HPDE6-E6E7 (cell line): ENCODE results near the gene COL13A1.
A peak's percentile ranks its signal among the peaks of the same experiment; 100 is the strongest.

ENCODE experiments used
- DNase-seq: peaks from one replicate; pipeline ENCODE4 v3.0.0; 2011; ENCODE audit warnings: missing footprints; ENCODE audit errors: extremely low spot score

Gene COL13A1

DNA sequence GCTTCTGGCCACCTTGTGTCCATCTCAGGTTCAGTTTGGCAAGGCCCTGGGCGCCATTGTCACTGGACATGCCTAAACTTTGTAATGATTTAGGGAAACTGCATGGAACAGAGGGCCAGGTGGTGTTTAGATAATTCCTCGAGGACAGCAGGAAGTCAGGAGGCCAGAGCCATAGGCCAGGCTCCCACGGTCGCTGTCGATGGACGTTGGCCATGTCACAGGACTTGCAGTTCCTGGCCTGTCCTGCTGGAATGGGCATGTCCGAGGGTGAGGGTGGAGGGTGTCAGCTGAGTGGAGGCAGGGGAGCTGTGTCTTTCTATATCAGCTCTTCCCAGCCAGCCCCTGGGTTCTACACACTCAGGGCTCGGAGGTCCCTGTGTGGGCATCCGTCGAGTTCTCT lies 143.1 kb downstream of the COL13A1 start:
- DNase-seq = no peak

DNA sequence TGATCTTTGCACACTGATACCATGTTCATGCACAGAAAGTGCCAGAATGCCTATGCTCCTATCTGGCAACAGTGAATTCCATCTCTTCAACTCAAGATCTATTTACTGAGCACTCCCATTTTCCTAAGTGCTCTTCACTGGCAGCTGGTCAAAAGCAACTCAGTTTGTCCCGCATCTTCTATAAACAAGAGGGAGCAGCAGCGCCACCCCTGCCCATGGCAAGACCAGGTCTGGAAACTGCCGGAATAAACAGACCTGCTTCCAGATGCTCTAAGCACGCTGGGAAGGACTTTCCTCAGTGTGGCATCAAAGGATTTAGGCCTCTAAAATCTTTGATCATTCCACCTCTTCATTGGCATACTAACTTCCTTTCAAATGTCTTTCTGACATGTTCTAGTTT lies 146.6 kb downstream of the COL13A1 start:
- DNase-seq = no peak

DNA sequence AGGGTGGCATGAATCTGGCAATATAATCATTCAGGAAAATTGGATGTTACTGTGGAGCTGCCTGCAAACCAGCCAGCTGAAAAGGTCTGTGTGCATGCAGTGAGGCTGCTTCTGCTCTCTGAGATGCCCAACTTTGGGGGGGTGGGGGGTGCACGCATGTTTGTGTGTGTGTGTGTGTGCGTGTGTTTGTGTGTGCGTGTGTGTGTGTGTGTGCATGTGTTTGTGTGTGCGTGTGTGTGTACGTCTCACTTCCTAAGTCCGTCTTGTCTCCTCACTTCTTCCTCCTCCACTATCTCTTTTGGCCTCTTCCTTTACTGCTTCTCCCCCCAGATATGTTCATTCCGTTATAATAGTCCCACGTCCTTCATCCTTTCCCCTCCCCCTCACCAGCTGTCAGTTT lies 148.1 kb downstream of the COL13A1 start:
- DNase-seq = no peak

DNA sequence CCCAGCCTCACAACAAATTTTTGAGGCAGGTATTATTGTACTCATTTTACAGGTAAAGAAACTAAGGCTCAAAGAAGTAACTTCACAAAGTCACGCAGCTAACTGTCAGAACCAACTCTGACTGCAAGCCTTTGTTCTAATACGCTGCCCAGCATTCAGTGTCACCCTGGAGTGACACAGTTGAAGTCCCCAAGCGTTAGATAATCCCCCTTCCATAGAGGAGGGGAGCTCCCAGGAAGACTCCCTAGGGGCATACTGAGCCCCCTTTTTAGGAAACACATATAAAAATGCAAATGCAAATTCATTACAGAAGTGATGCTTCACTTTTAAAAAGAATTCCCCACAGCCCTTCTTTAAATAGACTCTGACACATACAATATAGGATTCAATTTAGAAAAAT lies 150.0 kb downstream of the COL13A1 start:
- no peak for DNase-seq

DNA sequence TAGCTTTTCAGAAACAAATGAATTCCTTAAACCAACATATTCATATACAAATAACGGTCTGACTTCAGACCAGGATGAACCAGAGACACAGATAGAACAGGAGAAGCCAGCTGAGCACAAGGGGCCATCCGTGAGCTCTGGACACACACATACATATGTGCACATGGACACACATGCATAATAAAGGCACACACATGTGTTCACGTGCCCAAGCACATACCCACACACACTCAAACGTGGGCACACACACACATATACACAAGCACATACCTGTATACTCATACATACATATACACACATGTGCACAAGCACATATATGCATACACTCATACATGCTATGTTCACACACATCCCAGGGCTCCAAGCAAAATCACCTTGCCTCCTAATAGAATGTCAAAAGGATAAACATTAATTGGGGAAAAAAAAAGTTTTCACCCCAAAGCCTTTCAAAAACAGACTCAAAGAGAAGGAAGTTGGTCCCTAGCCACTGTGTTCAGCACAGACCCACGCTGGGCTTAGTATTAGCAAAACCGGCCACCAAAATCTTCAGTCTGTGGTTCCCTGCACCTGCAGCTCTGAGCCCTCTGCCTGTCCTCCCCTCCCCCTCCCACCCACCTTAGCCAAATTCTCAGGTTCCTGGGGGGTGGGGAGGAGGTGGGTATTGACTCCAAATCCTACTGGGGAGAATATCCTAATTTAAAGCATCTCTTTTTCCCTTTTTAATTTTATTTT lies 150.5 kb downstream of the COL13A1 start:
- no peak for DNase-seq

DNA sequence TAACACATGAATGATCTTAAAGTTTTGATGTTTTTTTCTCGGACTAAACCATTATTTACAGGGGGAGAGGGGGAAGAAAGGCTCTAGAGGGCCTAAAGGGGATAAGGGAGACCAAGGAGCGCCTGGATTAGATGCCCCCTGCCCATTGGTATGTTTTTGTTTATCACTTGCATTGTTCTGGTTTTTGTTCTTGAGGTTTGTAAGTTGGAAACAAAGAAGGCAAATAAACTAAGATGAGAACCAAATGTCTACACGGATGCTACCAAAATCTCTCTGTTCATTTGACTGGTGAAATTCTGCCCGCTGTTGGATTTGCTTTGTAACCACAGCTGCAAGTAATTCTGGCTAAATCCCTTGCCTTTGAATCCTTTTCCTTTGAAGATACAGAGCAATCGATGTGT lies 151.1 kb downstream of the COL13A1 start:
- no peak for DNase-seq

DNA sequence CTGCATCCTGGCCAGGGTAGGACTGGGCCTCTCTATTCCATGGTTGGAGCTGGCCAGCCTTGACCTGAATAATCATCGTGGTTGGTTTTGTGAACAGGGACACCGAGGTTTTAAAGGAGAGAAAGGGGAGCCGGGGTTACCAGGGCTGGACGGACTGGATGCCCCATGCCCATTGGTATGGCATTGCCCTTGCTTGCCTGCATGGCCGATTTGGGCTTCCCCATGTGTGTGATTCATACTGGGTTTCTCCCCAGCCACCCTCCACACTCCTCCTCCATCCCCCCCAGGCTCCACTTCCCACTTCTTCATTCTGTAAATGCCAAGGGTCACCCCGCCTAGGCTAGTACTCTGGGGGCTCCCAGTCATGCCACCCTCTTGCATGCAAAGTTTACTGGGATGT lies 152.1 kb downstream of the COL13A1 start:
- no peak for DNase-seq

DNA sequence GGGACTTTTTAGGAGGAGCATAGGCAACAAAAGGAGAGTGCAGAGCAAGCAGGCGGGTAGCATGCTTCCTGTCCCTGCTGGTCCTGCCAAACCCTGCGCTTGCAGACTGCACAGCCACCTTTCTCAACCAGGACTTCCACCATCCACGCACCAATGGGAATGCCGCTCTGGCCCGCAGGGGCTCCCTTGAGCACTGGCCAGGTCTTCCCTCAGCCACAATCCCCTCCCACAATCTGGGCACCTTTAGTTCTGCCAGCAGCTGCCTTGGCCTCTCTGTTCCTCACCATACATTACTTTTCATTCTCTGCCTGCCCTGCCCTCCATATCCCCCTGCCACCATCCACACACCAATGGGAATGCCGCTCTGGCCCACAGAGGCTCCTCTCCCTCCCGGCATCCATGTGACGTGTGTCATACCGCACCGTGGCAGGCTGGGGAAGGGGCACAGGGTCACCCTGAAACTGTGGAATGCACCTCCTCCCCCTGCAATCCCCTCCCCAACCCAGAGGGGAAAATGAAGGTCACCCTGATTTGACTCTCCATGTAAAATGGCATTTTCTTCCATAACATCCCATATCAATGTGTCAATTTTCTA lies 153.6 kb downstream of the COL13A1 start:
- no peak for DNase-seq

DNA sequence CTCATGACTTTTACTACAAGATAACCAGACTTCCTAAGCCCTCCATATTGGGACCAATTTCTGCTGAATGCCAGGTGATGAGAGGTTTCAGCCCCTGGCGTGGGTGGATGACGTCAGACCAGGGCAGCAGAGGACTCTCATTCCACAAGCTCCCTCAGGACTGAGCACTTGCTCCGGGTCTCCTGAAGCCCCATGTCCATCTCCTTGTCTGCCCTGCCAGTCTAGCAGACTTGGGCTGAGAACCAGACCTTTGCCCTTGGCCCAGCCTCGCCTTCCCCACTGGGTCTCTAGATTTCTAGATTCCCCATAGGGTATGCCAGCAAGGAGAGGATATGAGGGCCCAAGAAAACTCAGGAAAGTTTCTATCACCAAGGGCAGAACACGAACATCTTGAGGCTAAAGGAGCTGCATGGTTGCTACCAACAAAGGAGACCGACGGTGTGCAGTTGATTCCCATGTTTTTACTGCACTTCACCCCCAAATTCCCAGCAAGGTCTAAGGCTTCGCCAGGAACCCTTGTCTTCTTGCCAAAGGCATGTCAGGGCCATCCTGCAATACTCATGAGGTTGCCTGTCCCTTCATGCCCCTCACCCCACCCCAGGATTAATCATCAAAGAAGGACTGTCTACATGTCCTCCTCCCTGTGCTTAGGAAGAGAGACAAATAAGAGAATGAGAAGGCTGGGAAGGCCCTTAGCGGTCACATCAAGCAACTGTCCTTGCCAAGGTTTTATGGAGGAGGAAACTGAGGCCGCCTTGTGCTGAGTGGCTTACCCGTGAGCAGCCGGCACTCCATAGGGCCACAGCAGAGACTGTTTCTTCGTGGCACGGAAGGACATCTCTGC lies 154.4 kb downstream of the COL13A1 start:
- peak; percentile 60 for DNase-seq

DNA sequence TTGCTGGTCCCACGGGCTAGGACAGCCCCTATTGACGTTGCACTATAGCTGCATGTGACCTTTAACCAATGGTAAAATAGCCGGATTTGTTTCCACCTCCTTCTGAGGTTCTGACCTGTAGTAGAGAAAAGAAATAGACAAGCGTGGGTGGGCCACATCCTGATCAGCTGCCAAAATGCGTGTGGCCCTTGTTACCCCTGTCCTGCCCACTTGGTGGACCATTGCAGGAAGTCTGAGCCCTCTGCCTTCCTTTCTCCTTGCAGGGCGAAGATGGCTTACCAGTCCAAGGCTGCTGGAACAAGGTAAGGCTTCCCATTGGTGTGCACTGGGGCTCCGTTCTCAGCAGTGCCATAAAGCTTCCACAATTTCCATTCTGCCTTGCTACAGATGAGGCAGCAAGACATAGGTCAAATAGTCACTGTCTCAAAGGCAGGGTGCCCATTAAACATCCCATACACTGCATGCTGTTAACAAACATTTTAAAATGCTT lies 155.1 kb downstream of the COL13A1 start:
- no peak for DNase-seq

DNA sequence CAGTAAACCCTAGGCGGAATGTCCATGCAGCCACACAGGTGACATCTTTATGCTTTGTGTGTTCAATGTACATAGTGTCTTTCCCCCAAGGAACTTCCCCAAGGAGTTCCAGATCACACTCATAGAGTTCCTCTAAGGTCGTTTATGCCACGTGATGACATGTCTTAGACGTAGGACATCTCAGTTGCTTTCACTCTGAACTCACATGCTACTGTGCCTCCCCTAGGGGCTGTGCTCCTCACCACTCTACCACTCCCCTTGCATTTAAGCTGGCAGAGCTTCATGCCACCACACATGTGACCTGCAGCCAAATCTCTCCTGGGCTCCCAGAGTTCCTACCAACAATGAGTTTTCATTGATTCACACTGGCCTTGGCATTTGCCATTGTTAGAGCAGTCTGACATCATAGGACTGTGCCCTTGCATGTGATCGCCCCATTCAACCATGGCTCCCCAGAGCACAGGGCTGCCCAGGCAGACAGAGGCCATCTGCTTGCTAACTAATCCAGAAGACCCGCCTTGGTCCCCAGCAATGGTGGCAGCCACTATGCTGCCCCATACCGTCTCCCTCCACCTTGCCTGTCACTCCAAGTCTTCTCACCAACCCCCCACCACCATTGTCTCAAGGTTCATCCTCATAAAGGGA lies 155.7 kb downstream of the COL13A1 start:
- no peak for DNase-seq

DNA sequence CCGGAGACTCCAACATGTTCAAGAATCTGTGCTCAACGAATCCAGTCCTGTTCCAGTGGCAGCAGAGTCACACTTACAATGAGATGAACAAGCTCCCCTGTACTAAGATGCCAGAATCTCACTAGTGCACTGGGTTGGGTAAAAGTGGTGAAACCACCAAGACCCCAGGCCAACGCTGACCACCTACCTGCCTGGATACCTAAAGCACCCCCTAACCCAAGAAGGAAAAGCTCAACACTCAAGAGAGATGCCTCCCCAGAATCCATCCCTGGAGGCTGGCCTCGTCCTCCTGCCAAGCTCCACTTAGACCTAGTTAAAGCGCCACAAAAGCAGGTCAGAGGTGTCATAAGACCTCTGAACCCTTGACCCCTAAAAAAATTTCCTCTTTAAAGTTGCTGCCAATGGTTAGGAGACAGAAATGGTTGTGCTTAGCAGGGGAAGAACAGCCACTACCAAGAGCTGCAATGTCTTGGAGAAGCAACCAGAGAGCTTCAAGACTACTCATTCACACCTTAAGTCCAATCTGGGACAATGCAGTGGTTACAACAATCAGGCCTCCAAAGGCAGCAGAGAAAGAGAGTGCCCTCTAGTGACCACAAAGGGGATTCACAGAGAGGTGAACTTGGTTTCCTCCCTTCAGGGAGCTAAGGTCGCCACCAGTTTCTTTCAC lies 156.3 kb downstream of the COL13A1 start:
- DNase-seq = peak; percentile 49

DNA sequence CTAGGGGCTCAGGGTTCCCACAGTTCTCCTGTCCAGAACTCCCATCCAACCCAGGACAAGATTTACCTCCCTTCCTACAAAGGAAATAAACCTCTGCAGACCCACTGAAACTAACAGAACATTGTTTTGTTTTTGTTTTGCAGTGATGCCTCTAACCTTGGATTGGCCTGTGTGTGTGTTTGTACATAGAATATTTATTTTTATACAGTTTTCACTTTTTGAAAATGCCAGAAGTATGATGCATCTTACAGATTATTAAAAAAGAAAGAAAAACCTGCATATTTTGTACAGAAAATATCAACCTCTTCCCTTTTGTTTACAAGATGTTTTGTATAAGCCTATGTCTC lies 156.8 kb downstream of the COL13A1 start:
- DNase-seq = no peak

DNA sequence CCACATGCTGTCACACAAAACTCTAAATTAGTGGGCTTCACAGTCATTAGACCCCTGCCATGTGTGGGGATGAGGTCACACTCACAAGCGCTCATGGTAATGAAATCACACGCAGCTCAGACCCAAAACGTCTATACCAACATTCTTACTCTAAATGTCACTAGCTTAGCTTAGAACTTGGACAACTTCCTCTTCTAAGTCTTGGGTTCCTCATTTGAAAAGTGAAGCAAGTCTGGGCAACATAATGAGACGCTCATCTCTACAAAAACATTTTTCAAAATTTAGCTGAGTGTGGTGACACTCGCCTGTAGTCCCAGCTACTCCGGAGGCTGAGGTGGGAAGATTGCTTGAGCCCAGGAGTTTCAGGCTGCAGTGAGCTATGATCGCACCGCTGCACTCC lies 158.2 kb downstream of the COL13A1 start:
- DNase-seq = no peak

DNA sequence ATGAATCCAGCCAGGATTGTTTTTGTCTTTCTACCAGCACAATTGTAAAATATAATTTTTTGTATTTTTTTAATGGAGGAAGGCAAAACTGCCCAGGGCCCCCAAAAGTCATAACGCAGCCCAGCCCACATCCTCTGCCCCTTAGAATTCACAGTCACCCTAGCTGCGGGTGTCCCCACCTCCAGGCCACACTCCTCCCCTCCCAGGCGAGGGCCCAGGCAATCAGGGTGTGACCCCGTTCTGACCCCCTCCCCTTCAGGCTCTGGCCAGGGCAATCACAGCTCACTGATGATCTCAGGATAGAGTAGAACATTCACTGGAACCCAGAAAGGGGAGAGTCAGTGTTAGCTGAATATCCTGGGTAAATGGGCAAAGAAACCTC lies 158.9 kb downstream of the COL13A1 start:
- DNase-seq = no peak

DNA sequence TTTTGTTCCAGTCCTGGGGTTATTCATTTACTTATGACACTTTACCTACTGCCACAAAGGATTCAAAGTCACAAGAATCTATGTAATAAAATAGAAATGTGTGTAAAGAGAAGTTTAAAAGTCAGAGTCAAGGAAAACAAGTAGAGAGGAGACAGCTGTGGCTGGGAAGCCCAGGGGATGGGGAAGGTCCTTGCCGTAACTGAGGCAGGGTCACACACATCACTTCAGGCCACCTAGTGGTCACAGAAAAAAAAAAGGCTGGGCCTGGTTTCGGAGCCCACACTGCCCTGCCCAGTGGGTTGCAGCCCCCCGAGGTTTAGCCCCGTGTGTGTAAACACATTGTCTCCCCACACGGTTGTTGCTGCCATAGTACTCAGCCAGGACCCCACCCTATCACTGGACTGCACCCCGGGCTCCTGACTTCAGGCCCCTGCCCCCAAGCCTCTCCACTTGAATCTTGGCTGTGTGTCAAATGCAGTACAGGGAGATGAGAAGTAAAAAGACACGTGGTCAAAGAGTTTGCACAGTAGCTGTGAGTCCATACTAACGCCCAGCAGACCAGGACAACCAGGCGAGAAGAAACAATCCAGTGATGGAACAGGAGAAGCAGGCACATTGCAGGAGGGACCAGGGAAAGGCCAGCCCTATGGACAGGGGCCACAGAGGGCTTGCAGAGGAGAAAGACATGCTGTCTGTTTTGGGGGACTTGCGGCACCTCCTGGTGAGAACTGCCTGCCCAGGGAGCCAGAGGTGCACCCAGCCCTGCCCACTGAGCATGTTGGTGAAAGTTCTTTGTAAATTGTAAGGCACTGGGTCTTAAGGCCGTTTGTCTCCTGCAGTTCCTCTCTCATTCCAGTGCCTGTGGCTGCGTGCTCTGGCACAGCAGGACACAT lies 159.5 kb downstream of the COL13A1 start:
- DNase-seq = no peak

DNA sequence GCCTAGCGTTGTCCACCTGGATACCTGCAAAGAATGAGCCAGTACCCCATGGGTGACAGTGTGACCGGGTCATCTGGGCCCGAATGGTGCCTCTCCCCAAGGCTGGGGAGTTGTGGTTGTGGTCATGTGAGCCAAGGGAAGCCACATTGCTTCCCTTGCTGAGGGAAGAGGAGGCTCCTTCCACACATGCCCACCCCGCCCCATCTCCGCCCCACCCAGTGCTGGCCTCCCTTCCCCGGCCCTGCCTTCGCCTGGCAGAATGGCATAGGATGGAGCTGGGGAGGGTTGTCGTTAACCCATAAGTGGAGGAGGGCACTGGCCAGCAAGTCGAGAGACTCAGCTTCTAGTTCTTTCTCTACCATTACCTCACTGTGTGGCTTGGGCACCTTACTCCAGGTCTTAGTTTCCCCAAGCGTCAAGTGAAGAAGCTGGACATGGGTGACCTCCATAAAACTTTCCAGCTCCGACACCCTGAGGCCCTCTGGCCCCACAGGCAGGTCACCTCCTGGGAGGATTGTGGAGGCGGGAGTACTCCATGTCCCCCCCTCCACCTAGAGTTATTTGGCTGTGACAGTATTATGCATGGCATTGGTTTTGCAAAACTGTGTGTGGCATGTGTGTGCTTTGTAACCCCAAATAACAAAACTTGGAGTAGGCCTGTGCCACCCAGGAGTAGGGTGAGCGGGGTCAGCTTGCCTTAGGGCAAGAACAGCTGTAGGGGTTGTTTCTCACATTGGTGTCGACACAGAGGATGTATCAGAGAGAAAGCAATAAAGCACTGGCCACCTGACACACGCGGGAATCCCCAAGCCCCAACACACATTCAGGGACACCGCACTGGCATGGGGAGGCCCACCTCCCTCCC lies 160.4 kb downstream of the COL13A1 start:
- no peak for DNase-seq

DNA sequence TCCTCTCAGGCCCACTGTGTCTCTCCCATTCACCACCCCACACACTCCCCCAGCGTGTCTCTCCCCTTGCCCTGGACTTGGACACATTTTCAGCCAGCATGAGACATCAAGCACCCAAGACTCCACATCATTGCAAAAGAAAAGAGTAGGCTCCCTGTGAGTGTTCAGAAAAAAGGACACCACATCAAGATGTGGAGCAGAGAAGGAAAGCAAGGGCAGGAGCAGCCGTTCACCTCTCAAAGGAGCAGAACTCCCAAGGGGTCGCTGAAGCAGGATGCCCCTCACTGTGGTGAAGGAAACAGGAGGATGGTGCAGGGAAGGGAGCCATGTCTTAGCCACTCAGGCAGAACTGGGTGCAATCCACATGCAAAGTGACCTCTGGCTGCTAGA lies 161.0 kb downstream of the COL13A1 start:
- DNase-seq = no peak

DNA sequence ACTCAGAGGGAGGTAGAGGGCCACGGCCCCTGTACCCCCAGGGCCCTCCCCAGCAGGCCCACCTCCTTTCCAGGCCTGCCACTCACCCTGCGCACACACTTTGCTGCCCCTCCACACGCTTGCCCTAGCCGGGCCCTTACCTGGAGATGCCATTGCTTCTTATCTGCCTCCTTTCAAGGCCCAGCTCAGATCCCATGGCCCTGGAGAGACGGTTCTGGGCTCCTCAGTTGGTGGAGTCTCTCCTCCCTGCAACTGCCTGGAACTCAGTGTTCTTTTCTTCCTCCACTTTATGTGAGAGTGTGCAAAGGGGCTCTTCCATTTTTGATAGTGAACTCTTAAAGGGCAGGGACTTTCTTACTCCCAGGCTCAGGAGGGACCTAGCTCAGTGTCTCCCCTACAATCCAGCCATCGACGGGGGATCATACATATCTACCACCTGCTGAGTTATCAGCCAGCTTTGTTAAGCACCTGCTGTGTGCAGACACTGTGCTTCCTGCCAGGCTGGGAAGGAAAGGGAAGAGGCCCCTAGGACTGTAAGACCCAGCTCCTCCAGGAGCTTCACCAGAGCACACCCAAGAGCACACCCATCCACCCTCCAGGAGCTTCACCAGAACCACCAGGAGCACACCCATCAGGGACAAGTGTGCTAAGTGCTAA lies 161.6 kb downstream of the COL13A1 start:
- DNase-seq = no peak
